Naive B cell (primary cell): ENCODE results near the gene MAP2K2. TPM values are rescaled to one million over a fixed set of nuclear protein-coding genes. Genes with fewer than 3 reads are reported as not detected.

Experiments
- ATAC-seq, 2 donors: fragments of 150-1000 bp; cut with Tn5 transposase; 2 replicates each; pipeline ENCODE4 v1.10.0; 2021; ENCODE audit warnings: low read depth in 2 of 2, mild to moderate bottlenecking in 2 of 2, moderate library complexity in 2 of 2
- DNase-seq: peaks from one replicate; pipeline ENCODE4 v3.0.0; 2022
- H3K27ac Mint-ChIP-seq, 6 donors: one replicate each; pipeline ENCODE4 v1.8.0; 2020 to 2022; ENCODE audit warnings: mild to moderate bottlenecking in 6 of 6, mixed read lengths in 6 of 6, moderate library complexity in 5 of 6, inconsistent platforms in 2 of 6
- H3K27me3 Mint-ChIP-seq, 3 donors: one replicate each; pipeline ENCODE4 v1.8.0; 2021 to 2022; ENCODE audit warnings: mixed read lengths in 3 of 3, mild to moderate bottlenecking in 1 of 3
- H3K36me3 Mint-ChIP-seq, 2 donors: one replicate each; pipeline ENCODE4 v1.8.0; 2020 to 2022; ENCODE audit warnings: mixed read lengths in 2 of 2, inconsistent platforms in 1 of 2, mild to moderate bottlenecking in 1 of 2
- H3K4me1 Mint-ChIP-seq, 3 donors: one replicate each; pipeline ENCODE4 v1.8.0; 2020 to 2022; ENCODE audit warnings: mixed read lengths in 3 of 3, inconsistent platforms in 1 of 3, mild to moderate bottlenecking in 1 of 3, moderate library complexity in 1 of 3
- H3K4me3 Mint-ChIP-seq, 8 donors: one replicate each; pipeline ENCODE4 v1.8.0; 2020 to 2022; ENCODE audit warnings: mild to moderate bottlenecking in 8 of 8, mixed read lengths in 8 of 8, moderate library complexity in 8 of 8, inconsistent platforms in 2 of 8
- H3K9me3 Mint-ChIP-seq, 7 donors: one replicate each; pipeline ENCODE4 v1.8.0; 2020 to 2022; ENCODE audit warnings: mixed read lengths in 7 of 7, mild to moderate bottlenecking in 5 of 7, inconsistent platforms in 2 of 7, moderate library complexity in 1 of 7
- polyA plus RNA-seq, 6 donors: library from polyadenylated mRNA; unstranded; fragments of 300-500 nt; fragmentation: Illumina TruSeq; gene quantifications; one replicate each; pipeline ENCODE4 v1.2.3, GENCODE V29; 2021; ENCODE audit warnings: low read depth in 6 of 6

The MAP2K2 gene
- polyA plus RNA-seq, 6 donors from 2014 or later: 50.3 to 88.0 (median 69.5) TPM

DNA sequence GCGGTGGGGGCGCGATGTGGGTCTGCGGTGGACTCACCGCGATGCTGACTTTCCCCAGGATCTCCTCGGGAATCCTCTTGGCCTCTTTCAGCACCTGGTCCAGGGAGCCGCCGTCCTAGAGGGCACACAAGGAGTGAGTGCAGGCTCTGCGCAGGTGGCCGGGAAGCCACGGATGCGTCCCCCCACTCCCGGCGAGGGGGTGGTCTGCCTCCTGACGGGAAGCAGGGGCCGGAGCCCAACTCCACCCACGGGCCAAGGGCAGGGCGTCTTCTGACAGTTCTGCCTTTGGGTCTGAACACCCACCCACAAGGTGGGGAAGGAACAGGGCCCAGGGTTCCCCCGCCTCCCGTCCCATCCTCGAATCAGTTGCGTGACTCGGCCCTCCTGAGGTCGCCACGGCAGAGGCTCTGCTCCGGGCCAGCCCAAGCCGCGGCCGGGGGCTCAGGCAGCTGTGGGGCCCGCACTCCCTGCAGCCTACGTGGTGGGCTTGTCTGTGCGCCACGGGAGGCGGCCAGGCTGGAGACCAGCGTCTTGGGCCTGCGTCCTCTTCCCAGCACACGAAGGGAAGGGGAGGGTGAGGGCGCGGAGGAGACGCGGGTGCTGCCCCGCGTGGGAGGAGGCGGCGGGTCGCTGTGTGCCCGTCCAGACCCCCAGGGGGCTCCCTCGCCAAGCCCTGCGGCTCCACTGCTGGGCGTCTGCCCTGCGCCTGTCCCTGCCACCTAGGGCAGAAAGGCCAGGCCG, 21.4 kb downstream of the MAP2K2 start:
- no peaks in the 10 kb centered on the region for H3K27me3 Mint-ChIP-seq
- no peak for ATAC-seq
- H3K4me1 Mint-ChIP-seq: peaks cover 8 to 25% (median 9%) of the 10 kb centered on the region in 3 donors
- H3K27ac Mint-ChIP-seq: no peak overlapping the region
- DNase-seq: no peak
- no peaks in the 10 kb centered on the region for H3K36me3 Mint-ChIP-seq
- no peaks in the 10 kb centered on the region for H3K9me3 Mint-ChIP-seq
- H3K4me3 Mint-ChIP-seq: no peak overlapping the region

GRCh38 chr19:4101496-4101770, 22.5 kb downstream of the MAP2K2 start:
- no peak overlapping the region for H3K4me3 Mint-ChIP-seq

DNA sequence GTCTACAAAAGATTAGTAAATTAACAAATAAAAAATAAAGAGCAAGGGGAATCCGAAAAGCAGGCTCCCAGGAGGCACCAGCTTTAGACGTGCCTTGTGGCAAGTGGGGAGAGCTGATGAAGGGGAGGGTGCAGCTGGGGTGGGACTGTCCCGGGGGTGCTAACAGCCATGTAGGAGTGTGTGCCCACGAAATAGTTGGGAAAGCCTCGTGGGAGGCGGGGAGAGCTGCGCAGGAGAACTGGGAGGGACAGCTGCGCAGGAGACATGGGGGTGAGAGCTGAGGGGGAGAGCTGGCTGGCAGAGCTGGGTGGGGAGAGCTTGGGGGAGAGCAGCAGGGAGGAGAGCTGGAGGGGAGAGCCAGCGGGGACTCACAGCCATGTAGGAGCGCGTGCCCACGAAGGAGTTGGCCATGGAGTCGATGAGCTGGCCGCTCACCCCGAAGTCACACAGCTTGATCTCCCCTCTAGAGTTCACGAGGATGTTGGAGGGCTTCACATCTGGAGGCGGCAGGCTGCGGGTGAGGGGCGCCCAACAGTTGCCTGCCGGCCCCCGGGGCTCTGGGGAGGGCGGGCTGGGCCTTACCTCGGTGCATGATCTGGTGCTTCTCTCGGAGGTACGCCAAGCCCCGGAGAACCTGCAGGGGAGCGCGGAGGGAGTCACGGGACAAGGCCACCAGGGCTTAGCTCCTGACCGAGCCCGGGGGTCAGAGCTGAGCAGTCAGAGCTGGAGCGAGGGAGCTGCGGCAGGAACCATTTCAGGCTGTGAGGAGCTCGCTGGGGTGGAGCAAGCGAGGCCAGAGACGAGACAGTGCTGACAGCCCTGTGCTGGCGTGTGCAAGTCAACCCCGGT, 23.1 kb downstream of the MAP2K2 start:
- Mint-ChIP-seq H3K27me3 (no peaks in the 10 kb centered on the region), H3K27ac (no peak overlapping the region), H3K9me3 (no peaks in the 10 kb centered on the region), H3K36me3 (no peaks in the 10 kb centered on the region), H3K4me1 (peaks cover 3 to 19% (median 6%) of the 10 kb centered on the region in 3 donors), H3K4me3 (peak overlapping the region in 2 of 8 donors; percentile 50 to 60)
- no peak for ATAC-seq
- DNase-seq: no peak

More at GRCh38 chr19:4101496-4101770, 22.5 kb downstream of the MAP2K2 start:
- no peaks in the 10 kb centered on the region for H3K27me3 Mint-ChIP-seq
- H3K4me1 Mint-ChIP-seq: peaks cover 3 to 20% (median 6%) of the 10 kb centered on the region in 3 donors
- no peak for DNase-seq
- no peaks in the 10 kb centered on the region for H3K36me3 Mint-ChIP-seq
- no peak for ATAC-seq
- no peak overlapping the region for H3K27ac Mint-ChIP-seq
- H3K9me3 Mint-ChIP-seq: no peaks in the 10 kb centered on the region

- H3K9me3 Mint-ChIP-seq: no peaks in the 10 kb centered on the region
- peaks cover 0 to 5% (median 0%) of the 10 kb centered on the region in 3 donors for H3K4me1 Mint-ChIP-seq
- no peak overlapping the region for H3K27ac Mint-ChIP-seq
- DNase-seq: no peak
- H3K27me3 Mint-ChIP-seq: no peaks in the 10 kb centered on the region
- H3K4me3 Mint-ChIP-seq: no peak overlapping the region
- ATAC-seq: no peak
- no peaks in the 10 kb centered on the region for H3K36me3 Mint-ChIP-seq
Observed at GRCh38 chr19:4099041-4099764, 24.7 kb downstream of the MAP2K2 start.

GRCh38 chr19:4098493-4098892, 25.4 kb downstream of the MAP2K2 start:
- DNase-seq (no peak), ATAC-seq (no peak)
- H3K4me1 Mint-ChIP-seq: peaks cover 0 to 5% (median 0%) of the 10 kb centered on the region in 3 donors
- H3K27ac Mint-ChIP-seq: no peak overlapping the region
- H3K36me3 Mint-ChIP-seq: no peaks in the 10 kb centered on the region
- no peak overlapping the region for H3K4me3 Mint-ChIP-seq
- H3K9me3 Mint-ChIP-seq: no peaks in the 10 kb centered on the region
- no peaks in the 10 kb centered on the region for H3K27me3 Mint-ChIP-seq

GRCh38 chr19:4097501-4097900, 26.4 kb downstream of the MAP2K2 start:
- H3K36me3 Mint-ChIP-seq: no peaks in the 10 kb centered on the region
- no peak overlapping the region for H3K4me3 Mint-ChIP-seq
- no peak for ATAC-seq
- no peak for DNase-seq
- no peaks in the 10 kb centered on the region for H3K27me3 Mint-ChIP-seq
- peaks cover 0 to 6% (median 0%) of the 10 kb centered on the region in 3 donors for H3K4me1 Mint-ChIP-seq
- H3K27ac Mint-ChIP-seq: peak overlapping the region in 1 of 6 donors; percentile 51
- no peaks in the 10 kb centered on the region for H3K9me3 Mint-ChIP-seq

DNA sequence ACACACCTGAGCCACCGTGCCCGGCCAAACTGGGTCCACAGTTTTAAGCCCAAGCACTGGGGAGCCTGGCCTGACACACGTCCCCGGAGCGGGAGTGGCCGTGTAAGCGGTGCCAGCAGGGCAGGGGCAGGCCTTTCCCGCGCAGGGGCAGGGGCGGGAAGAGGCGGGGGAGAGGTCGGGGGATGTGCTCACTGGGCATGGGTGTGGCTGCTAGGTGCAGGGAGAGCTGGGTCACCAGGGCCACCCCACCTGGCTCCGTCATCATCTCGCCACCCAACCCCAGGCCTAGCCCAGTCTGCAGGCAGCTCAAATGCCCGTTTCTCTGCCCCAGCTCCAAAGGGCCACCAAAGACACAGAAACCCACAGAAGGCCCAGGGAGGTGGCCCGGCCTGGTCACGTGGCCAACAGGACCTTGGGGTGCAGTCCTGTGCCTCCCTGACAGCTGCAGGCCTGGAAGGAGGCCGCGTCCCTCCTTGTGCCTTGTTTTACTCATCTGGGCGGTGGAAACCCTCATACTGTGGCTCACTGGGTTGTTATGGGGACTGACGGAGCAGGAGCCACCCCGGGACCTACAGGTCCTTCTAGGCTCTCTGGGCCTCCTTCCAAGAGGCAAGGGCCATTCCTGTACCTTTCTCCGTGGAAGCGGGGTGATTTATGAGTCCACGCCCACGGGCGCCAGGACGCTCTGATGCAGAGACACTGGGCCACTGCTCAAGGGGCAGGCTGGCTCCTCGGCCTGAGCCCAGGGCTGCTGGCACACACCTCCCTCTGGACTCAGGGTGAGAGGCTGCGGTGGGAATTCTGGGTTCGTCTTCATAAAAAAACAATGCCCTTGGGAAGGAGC, 27.7 kb downstream of the MAP2K2 start:
- Mint-ChIP-seq H3K36me3 (no peaks in the 10 kb centered on the region), H3K27ac (peak overlapping the region in 1 of 6 donors; percentile 50), H3K27me3 (no peaks in the 10 kb centered on the region), H3K4me3 (no peak overlapping the region), H3K4me1 (peaks cover 0 to 6% (median 0%) of the 10 kb centered on the region in 3 donors), H3K9me3 (no peaks in the 10 kb centered on the region)
- DNase-seq (no peak), ATAC-seq (no peak)

- peaks cover 0 to 6% (median 0%) of the 10 kb centered on the region in 3 donors for H3K4me1 Mint-ChIP-seq
- no peak overlapping the region for H3K27ac Mint-ChIP-seq
- DNase-seq (no peak), ATAC-seq (no peak)
- no peaks in the 10 kb centered on the region for H3K9me3 Mint-ChIP-seq
- no peak overlapping the region for H3K4me3 Mint-ChIP-seq
- H3K27me3 Mint-ChIP-seq: no peaks in the 10 kb centered on the region
- H3K36me3 Mint-ChIP-seq: no peaks in the 10 kb centered on the region
Observed at GRCh38 chr19:4095488-4095844, 28.5 kb downstream of the MAP2K2 start.

GRCh38 chr19:4094761-4095487, 29.0 kb downstream of the MAP2K2 start:
- DNase-seq: no peak
- no peak for ATAC-seq

DNA sequence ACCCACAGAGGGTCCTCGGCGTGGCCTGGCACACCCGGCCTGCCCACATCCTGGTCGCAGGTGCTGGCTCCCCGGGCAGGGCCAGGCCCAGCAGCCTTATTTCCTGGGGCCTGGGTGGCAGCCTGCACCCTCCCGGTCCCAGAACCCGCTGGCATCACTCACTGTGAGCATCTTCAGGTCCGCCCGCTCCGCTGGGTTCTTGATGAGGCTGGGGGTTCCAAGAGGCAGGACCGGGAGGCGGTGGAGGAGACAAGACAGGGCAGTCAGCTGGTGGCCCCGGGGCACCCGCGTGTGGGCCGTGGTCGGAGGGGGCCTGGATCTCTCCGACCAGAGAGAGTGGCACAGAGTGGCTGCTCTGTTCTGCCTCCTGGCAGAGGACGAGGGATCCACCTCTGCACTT, 29.6 kb downstream of the MAP2K2 start:
- no peak overlapping the region for H3K4me3 Mint-ChIP-seq
- DNase-seq (no peak), ATAC-seq (no peak)
- H3K27me3 Mint-ChIP-seq: no peaks in the 10 kb centered on the region
- no peak overlapping the region for H3K27ac Mint-ChIP-seq
- H3K36me3 Mint-ChIP-seq: no peaks in the 10 kb centered on the region
- H3K4me1 Mint-ChIP-seq: peaks cover under 1 to 15% (median 4%) of the 10 kb centered on the region in 3 donors
- no peaks in the 10 kb centered on the region for H3K9me3 Mint-ChIP-seq

More at GRCh38 chr19:4094761-4095487, 29.0 kb downstream of the MAP2K2 start:
- no peaks in the 10 kb centered on the region for H3K27me3 Mint-ChIP-seq
- no peak overlapping the region for H3K27ac Mint-ChIP-seq
- H3K4me1 Mint-ChIP-seq: peaks cover 0 to 8% (median 0%) of the 10 kb centered on the region in 3 donors
- no peaks in the 10 kb centered on the region for H3K9me3 Mint-ChIP-seq
- no peak overlapping the region for H3K4me3 Mint-ChIP-seq
- no peaks in the 10 kb centered on the region for H3K36me3 Mint-ChIP-seq

DNA sequence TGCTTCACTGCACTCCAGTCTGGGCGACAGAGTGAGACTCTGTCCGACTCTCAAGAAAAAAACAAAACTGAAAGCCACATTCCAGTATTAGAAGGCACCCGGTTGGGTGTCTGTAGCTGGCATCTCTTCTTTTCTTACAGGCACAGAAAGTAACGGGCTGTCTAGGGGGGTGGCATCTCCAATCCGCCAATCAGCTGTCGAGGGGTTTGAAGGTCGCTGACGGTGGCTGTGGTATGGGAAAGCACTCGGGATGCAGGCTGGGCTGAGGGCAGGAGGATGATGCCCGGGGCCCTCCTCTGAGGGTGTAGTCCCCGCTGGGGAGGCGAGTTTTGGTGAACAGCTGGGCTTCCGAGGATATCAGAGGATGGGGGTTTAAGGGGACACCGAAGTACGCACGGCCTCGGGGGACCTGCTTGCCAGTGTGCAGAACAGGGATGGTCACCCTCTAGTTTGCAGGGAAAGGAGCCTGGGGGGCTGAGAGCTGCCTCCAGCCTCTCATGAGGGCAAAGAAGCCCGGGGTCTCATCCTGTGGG, 30.2 kb downstream of the MAP2K2 start:
- peak overlapping the region in 1 of 8 donors; percentile 23 for H3K4me3 Mint-ChIP-seq

More for the DNA sequence above, 30.2 kb downstream of the MAP2K2 start:
- Mint-ChIP-seq H3K27ac (peak overlapping the region in 1 of 6 donors; percentile 11), H3K27me3 (no peaks in the 10 kb centered on the region), H3K4me1 (peaks cover 4 to 21% (median 10%) of the 10 kb centered on the region in 3 donors), H3K36me3 (no peaks in the 10 kb centered on the region), H3K9me3 (no peaks in the 10 kb centered on the region)
- DNase-seq (no peak), ATAC-seq (no peak)
